GM23338 (cell line): Measurements from ENCODE around the gene PCDHA10.

ENCODE experiments used
- CREB1 ChIP-seq: fragments of 250-450 bp; sonication (Bioruptor Pico); IDR thresholded peaks from 2 replicates; pipeline ENCODE4 v1.5.0; 2020; ENCODE audit warnings: low read depth, mild to moderate bottlenecking, moderate library complexity
- EZH2 ChIP-seq: fragments of 200-600 bp; sonication (generic); IDR thresholded peaks from one replicate; pipeline ENCODE4 v1.8.0; 2017; ENCODE audit warnings: antibody characterized with exemption, mild to moderate bottlenecking, low read depth; ENCODE audit not compliant: unreplicated experiment
- EZH2phosphoT487 ChIP-seq: fragments of 200-600 bp; sonication (generic); IDR thresholded peaks from one replicate; pipeline ENCODE4 v1.8.1; 2018; ENCODE audit warnings: antibody characterized with exemption; ENCODE audit not compliant: unreplicated experiment
- JUNB ChIP-seq: IDR thresholded peaks from one replicate; pipeline ENCODE4 v1.6.1; 2016; ENCODE audit warnings: antibody characterized with exemption; ENCODE audit not compliant: unreplicated experiment
- POLR2AphosphoS5 ChIP-seq: IDR thresholded peaks from 2 replicates; pipeline ENCODE4 v1.6.1; 2016; ENCODE audit warnings: antibody characterized with exemption, low read depth
- STAT1 ChIP-seq: IDR thresholded peaks from one replicate; pipeline ENCODE4 v1.6.1; 2016; ENCODE audit warnings: antibody characterized with exemption; ENCODE audit not compliant: unreplicated experiment
- TF ChIP-seq, protein P1 (sequence below), 2 experiments: fragments of 200-600 bp in 1 of 2; sonication (generic) in 1 of 2; conservative IDR thresholded peaks; 2 replicates each; pipeline versions ENCODE4 v1.5.1 to v1.6.1; 2016 to 2017; ENCODE audit warnings: antibody characterized with exemption in 2 of 2, low read depth in 2 of 2, mild to moderate bottlenecking in 2 of 2, moderate library complexity in 1 of 2
- TF ChIP-seq, protein P2 (sequence below): IDR thresholded peaks from one replicate; pipeline ENCODE4 v1.6.1; 2018; ENCODE audit warnings: antibody characterized with exemption; ENCODE audit not compliant: unreplicated experiment

DNA sequence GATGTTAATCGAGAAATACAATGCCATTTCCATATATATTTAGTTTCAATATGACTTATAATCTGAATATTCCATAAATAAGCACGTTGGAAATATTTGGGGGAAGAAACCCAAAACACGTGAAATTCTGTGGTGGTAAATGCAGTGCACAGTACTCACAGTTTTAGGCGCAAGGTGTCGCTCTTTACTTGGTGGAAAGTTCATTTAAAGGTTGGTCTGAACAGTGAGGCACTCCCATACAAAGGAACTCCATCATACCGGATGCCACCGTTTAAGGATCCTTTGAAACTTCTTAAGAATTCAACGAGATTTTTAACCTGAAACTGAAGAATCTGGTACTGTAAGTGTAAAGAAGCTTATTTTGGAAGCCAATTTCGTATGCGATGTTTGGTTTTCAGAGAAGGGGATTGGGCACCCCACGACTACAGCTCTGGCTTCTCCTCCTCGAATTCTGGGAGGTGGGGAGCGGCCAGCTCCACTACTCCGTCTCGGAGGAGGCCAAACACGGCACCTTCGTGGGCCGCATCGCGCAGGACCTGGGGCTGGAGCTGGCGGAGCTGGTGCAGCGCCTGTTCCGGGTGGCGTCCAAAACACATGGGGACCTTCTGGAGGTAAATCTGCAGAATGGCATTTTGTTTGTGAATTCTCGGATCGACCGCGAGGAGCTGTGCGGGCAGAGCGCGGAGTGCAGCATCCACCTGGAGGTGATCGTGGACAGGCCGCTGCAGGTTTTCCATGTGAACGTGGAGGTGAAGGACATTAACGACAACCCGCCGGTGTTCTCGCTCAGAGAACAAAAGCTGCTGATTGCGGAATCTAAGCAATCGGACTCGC is 13.2 kb downstream of the PCDHA10 start, which contains the start of gene PCDHA11:
- TF ChIP-seq, protein P1, sequence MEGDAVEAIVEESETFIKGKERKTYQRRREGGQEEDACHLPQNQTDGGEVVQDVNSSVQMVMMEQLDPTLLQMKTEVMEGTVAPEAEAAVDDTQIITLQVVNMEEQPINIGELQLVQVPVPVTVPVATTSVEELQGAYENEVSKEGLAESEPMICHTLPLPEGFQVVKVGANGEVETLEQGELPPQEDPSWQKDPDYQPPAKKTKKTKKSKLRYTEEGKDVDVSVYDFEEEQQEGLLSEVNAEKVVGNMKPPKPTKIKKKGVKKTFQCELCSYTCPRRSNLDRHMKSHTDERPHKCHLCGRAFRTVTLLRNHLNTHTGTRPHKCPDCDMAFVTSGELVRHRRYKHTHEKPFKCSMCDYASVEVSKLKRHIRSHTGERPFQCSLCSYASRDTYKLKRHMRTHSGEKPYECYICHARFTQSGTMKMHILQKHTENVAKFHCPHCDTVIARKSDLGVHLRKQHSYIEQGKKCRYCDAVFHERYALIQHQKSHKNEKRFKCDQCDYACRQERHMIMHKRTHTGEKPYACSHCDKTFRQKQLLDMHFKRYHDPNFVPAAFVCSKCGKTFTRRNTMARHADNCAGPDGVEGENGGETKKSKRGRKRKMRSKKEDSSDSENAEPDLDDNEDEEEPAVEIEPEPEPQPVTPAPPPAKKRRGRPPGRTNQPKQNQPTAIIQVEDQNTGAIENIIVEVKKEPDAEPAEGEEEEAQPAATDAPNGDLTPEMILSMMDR (conservative IDR thresholded peaks at IDR 0.05; ENCODE audit: low read depth in 2 of 2): peak; percentile 76 to 82
- TF ChIP-seq EZH2 (no peak), STAT1 (no peak), POLR2AphosphoS5 (peak; percentile 44; the same call in 1 of the 2 replicates), CREB1 (no peak), JUNB (no peak), EZH2phosphoT487 (no peak)
- TF ChIP-seq, protein P2, sequence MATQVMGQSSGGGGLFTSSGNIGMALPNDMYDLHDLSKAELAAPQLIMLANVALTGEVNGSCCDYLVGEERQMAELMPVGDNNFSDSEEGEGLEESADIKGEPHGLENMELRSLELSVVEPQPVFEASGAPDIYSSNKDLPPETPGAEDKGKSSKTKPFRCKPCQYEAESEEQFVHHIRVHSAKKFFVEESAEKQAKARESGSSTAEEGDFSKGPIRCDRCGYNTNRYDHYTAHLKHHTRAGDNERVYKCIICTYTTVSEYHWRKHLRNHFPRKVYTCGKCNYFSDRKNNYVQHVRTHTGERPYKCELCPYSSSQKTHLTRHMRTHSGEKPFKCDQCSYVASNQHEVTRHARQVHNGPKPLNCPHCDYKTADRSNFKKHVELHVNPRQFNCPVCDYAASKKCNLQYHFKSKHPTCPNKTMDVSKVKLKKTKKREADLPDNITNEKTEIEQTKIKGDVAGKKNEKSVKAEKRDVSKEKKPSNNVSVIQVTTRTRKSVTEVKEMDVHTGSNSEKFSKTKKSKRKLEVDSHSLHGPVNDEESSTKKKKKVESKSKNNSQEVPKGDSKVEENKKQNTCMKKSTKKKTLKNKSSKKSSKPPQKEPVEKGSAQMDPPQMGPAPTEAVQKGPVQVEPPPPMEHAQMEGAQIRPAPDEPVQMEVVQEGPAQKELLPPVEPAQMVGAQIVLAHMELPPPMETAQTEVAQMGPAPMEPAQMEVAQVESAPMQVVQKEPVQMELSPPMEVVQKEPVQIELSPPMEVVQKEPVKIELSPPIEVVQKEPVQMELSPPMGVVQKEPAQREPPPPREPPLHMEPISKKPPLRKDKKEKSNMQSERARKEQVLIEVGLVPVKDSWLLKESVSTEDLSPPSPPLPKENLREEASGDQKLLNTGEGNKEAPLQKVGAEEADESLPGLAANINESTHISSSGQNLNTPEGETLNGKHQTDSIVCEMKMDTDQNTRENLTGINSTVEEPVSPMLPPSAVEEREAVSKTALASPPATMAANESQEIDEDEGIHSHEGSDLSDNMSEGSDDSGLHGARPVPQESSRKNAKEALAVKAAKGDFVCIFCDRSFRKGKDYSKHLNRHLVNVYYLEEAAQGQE: peak; percentile 27
